Liver (tissue), 3 donors: ENCODE data around the gene ZFP69B.

Source experiments
- ATF3 ChIP-seq: IDR thresholded peaks from 2 replicates; pipeline ENCODE4 v1.6.1; 2016; ENCODE audit warnings: antibody characterized with exemption
- CTCF ChIP-seq: fragments of 150-350 bp; IDR thresholded peaks from 2 replicates; pipeline ENCODE4 v1.5.1; 2017; ENCODE audit warnings: improper control_type of control experiment, low read depth, low read length; ENCODE audit not compliant: missing input control
- EGR1 ChIP-seq, 2 donors: IDR thresholded peaks; 2 replicates each; pipeline ENCODE4 v1.6.1; 2016 to 2018; ENCODE audit warnings: antibody characterized with exemption in 2 of 2, low read depth in 2 of 2
- GABPA ChIP-seq, 2 donors: IDR thresholded peaks in 1 of 2; conservative IDR thresholded peaks in 1 of 2; 2 replicates each; pipeline ENCODE4 v1.6.1; 2016; ENCODE audit warnings: antibody characterized with exemption in 2 of 2, mild to moderate bottlenecking in 1 of 2, moderate library complexity in 1 of 2
- JUND ChIP-seq, 2 donors: IDR thresholded peaks; 2 replicates each; pipeline ENCODE4 v1.6.1; 2016; ENCODE audit warnings: antibody characterized with exemption in 2 of 2
- MAX ChIP-seq: IDR thresholded peaks from 2 replicates; pipeline ENCODE4 v1.6.1; 2016; ENCODE audit warnings: antibody characterized with exemption
- RAD21 ChIP-seq, 2 donors: IDR thresholded peaks; 2 replicates each; pipeline ENCODE4 v1.6.1; 2016; ENCODE audit warnings: antibody characterized with exemption in 2 of 2, mild to moderate bottlenecking in 2 of 2
- REST ChIP-seq: IDR thresholded peaks from 2 replicates; pipeline ENCODE4 v1.6.1; 2016; ENCODE audit warnings: antibody characterized with exemption, mild to moderate bottlenecking
- RXRA ChIP-seq, 2 donors: IDR thresholded peaks; 2 replicates each; pipeline ENCODE4 v1.6.1; 2017 to 2018; ENCODE audit warnings: antibody characterized with exemption in 2 of 2, mild to moderate bottlenecking in 1 of 2
- YY1 ChIP-seq: IDR thresholded peaks from 2 replicates; pipeline ENCODE4 v1.6.1; 2016; ENCODE audit warnings: antibody characterized with exemption, mild to moderate bottlenecking
- ZBTB33 ChIP-seq: IDR thresholded peaks from 2 replicates; pipeline ENCODE4 v1.6.1; 2016; ENCODE audit warnings: antibody characterized with exemption
- donor health status: healthy.
- donor health status: healthy.

GRCh38 chr1:40476924-40477677, 26.8 kb downstream of the ZFP69B start, which contains the start of gene ZFP69:
- TF ChIP-seq REST, result no peak
- TF ChIP-seq CTCF, result no peak
- TF ChIP-seq GABPA (IDR thresholded peaks at IDR 0.05 in 1 of 2, conservative IDR thresholded peaks at IDR 0.05 in 1 of 2), result no peak
- no peak for TF ChIP-seq RXRA (IDR thresholded peaks at IDR 0.05)
- TF ChIP-seq MAX, result no peak
- peak in 1 of 2 donors; percentile 3 for TF ChIP-seq RAD21 (IDR thresholded peaks at IDR 0.05)
- no peak for TF ChIP-seq JUND (IDR thresholded peaks at IDR 0.05)
- TF ChIP-seq ATF3, result no peak
- no peak for TF ChIP-seq ZBTB33
- TF ChIP-seq EGR1 (IDR thresholded peaks at IDR 0.05; ENCODE audit: low read depth in 2 of 2), result no peak
- no peak for TF ChIP-seq YY1
